HCT116 (cell line): ENCODE results near the gene LIPE. TPM values are rescaled to one million over a fixed set of nuclear protein-coding genes. Genes with fewer than 3 reads are reported as not detected.

ENCODE experiments used
- ATAC-seq: fragments of 200-7000 bp; cut with Tn5 transposase; 2 replicates; pipeline ENCODE4 v1.9.1; 2020; ENCODE audit warnings: mild to moderate bottlenecking, moderate library complexity
- BruUV-seq: library from RNA; stranded (reverse); fragments of 400-500 nt; replicated peaks from 2 replicates; lab custom pipeline; 2021; lab: Mats Ljungman, UMichigan
- CTCF ChIA-PET: fragments of 300-600 bp; sonication (Branson Sonifier 250); formaldehyde crosslinking; loops from one replicate; lab custom pipeline; 2021; ENCODE audit warnings: antibody characterized with exemption; lab: Charles Lee
- POLR2A ChIA-PET: fragments of 300-600, 350-600 bp; sonication (Branson Sonifier 250); formaldehyde crosslinking; loops from one replicate; lab custom pipeline; 2021; ENCODE audit warnings: antibody characterized with exemption; lab: Charles Lee
- RAD21 ChIA-PET, 2 experiments: fragments of 300-600 bp; sonication (Branson Sonifier 250); formaldehyde crosslinking; loops; one replicate each; lab custom pipeline; 2023; ENCODE audit warnings: low total read pairs in 2 of 2; ENCODE audit not compliant: uncharacterized antibody in 2 of 2, unreplicated experiment in 2 of 2, low non-redundant PET in 1 of 2; lab: Charles Lee
- DNase-seq: peaks from one replicate; pipeline ENCODE4 v3.0.0-alpha.2; 2010; ENCODE audit warnings: low read depth, low spot score
- H2AFZ ChIP-seq: fragments of 200-600 bp; shearing (Covaris generic), sonication (generic); 2 replicates; pipeline ENCODE4 v1.6.1; 2017; ENCODE audit warnings: low read depth, mixed run types, mixed read lengths, antibody characterized with exemption, low read length; ENCODE audit not compliant: poor library complexity, severe bottlenecking
- H3K27ac ChIP-seq: 2 replicates; pipeline ENCODE4 v1.5.1; 2012; ENCODE audit warnings: low read depth, low read length
- H3K27me3 ChIP-seq: fragments of 200-600 bp; sonication (generic); 2 replicates; pipeline ENCODE4 v1.6.1; 2016; ENCODE audit warnings: mixed run types, low read length, mixed read lengths; ENCODE audit not compliant: insufficient read depth
- H3K36me3 ChIP-seq, 2 experiments: fragments of 200-500 bp in 1 of 2; fragments of 200-600 bp in 1 of 2; sonication (Bioruptor generic) in 1 of 2; sonication (generic) in 1 of 2; 2 replicates each; pipeline versions ENCODE4 v1.5.1 to v1.6.1; 2014 to 2016; ENCODE audit warnings: low read length in 2 of 2, inconsistent platforms in 1 of 2, mixed read lengths in 1 of 2, mixed run types in 1 of 2; ENCODE audit not compliant: insufficient read depth in 2 of 2, control insufficient read depth in 1 of 2
- H3K4me1 ChIP-seq, 2 experiments: fragments of 200-600 bp in 1 of 2; sonication (generic) in 1 of 2; 2 replicates each; pipeline versions ENCODE4 v1.5.1 to v1.6.1; 2012 to 2017; ENCODE audit warnings: low read length in 2 of 2, inconsistent platforms in 1 of 2, mild to moderate bottlenecking in 1 of 2, mixed read lengths in 1 of 2, mixed run types in 1 of 2, moderate library complexity in 1 of 2; ENCODE audit not compliant: insufficient read depth in 2 of 2, control insufficient read depth in 1 of 2
- H3K4me2 ChIP-seq: fragments of 200-600 bp; sonication (generic); 2 replicates; pipeline ENCODE4 v1.6.1; 2017; ENCODE audit warnings: mixed run types, low read length, mixed read lengths
- H3K4me3 ChIP-seq, 2 experiments: fragments of 200-600 bp in 1 of 2; sonication (generic) in 1 of 2; replicated peaks in 1 of 2; 2 replicates each; pipeline ENCODE4 v1.5.1; 2011 to 2016; ENCODE audit warnings: low read length in 2 of 2, control low read depth in 1 of 2, low read depth in 1 of 2, mild to moderate bottlenecking in 1 of 2, mixed read lengths in 1 of 2, mixed run types in 1 of 2
- H3K79me2 ChIP-seq: fragments of 200-600 bp; sonication (generic); 2 replicates; pipeline ENCODE4 v1.6.1; 2017; ENCODE audit warnings: mild to moderate bottlenecking, mixed run types, low read length, moderate library complexity, mixed read lengths; ENCODE audit not compliant: insufficient read depth
- H3K9ac ChIP-seq: fragments of 200-600 bp; sonication (generic); 2 replicates; pipeline ENCODE4 v1.6.1; 2016; ENCODE audit warnings: low read length, mixed read lengths
- H3K9me2 ChIP-seq: fragments of 200-600 bp; sonication (generic), shearing (Covaris generic); 2 replicates; pipeline ENCODE4 v1.6.1; 2017; ENCODE audit warnings: mixed run types, mild to moderate bottlenecking, moderate library complexity; ENCODE audit not compliant: insufficient read depth
- H3K9me3 ChIP-seq, 2 experiments: fragments of 200-500 bp in 1 of 2; fragments of 200-600 bp in 1 of 2; sonication (Bioruptor generic) in 1 of 2; sonication (generic) in 1 of 2; 2 replicates each; pipeline ENCODE4 v1.6.1; 2014 to 2017; ENCODE audit warnings: low read length in 2 of 2, mixed read lengths in 2 of 2, inconsistent platforms in 1 of 2, low read depth in 1 of 2, mild to moderate bottlenecking in 1 of 2, mixed run types in 1 of 2, moderate library complexity in 1 of 2; ENCODE audit not compliant: control insufficient read depth in 1 of 2, insufficient read depth in 1 of 2
- H4K20me1 ChIP-seq: fragments of 200-600 bp; sonication (generic), shearing (Covaris generic); 2 replicates; pipeline ENCODE4 v1.6.1; 2017; ENCODE audit warnings: mixed run types, mild to moderate bottlenecking, moderate library complexity; ENCODE audit not compliant: insufficient read depth
- CBX3 ChIP-seq: IDR thresholded peaks from 2 replicates; pipeline ENCODE4 v1.6.1; 2012; ENCODE audit warnings: low read depth
- CEBPB ChIP-seq: IDR thresholded peaks from 2 replicates; pipeline ENCODE4 v1.6.1; 2012; ENCODE audit warnings: low read depth
- EZH2 ChIP-seq: fragments of 200-600 bp; sonication (generic); IDR thresholded peaks from 2 replicates; pipeline ENCODE4 v1.6.1; 2017; ENCODE audit warnings: antibody characterized with exemption, mixed run types
- FOSL1 ChIP-seq: IDR thresholded peaks from 2 replicates; pipeline ENCODE4 v1.6.1; 2012; ENCODE audit warnings: low read depth
- MAX ChIP-seq: IDR thresholded peaks from 2 replicates; pipeline ENCODE4 v1.6.1; 2012
- POLR2A ChIP-seq: IDR thresholded peaks from 2 replicates; pipeline ENCODE4 v1.7.0; 2011; ENCODE audit warnings: borderline replicate concordance; ENCODE audit not compliant: insufficient read depth, insufficient read length; ENCODE audit errors: extremely low read depth
- RAD21 ChIP-seq: IDR thresholded peaks from 2 replicates; pipeline ENCODE4 v1.6.1; 2012; ENCODE audit warnings: low read depth, mild to moderate bottlenecking
- SIN3A ChIP-seq: IDR thresholded peaks from 2 replicates; pipeline ENCODE4 v1.6.1; 2012; ENCODE audit warnings: low read depth
- SP1 ChIP-seq: IDR thresholded peaks from 2 replicates; pipeline ENCODE4 v1.6.1; 2012; ENCODE audit warnings: low read depth
- SRF ChIP-seq: IDR thresholded peaks from 2 replicates; pipeline ENCODE4 v1.6.1; 2012; ENCODE audit warnings: low read depth
- YY1 ChIP-seq: IDR thresholded peaks from 2 replicates; pipeline ENCODE4 v1.6.1; 2011; ENCODE audit warnings: low read length, low read depth, moderate library complexity, mild to moderate bottlenecking; ENCODE audit not compliant: insufficient replicate concordance; ENCODE audit errors: extremely low read depth
- intact Hi-C: fragments of 100-400 bp; cut with micrococcal nuclease; formaldehyde crosslinking; loops from 2 replicates; pipeline ENCODE4 v1.10.0; 2022
- total RNA-seq: library from RNA; stranded (reverse); gene quantifications from one replicate; pipeline ENCODE4 v1.2.1, GENCODE V29; 2021; ENCODE audit not compliant: unreplicated experiment
- TF ChIP-seq, protein P1 (sequence below): IDR thresholded peaks from 2 replicates; pipeline ENCODE4 v1.6.1; 2012
- TF ChIP-seq, protein P2 (sequence below), 3 experiments: fragments of 200-600 bp in 1 of 3; sonication (generic) in 1 of 3; IDR thresholded peaks in 2 of 3; conservative IDR thresholded peaks in 1 of 3; 2 replicates each; pipeline ENCODE4 v1.5.1; 2012 to 2017; ENCODE audit warnings: low read depth in 2 of 3, low read length in 2 of 3, antibody characterized with exemption in 1 of 3, borderline replicate concordance in 1 of 3, control low read depth in 1 of 3, mild to moderate bottlenecking in 1 of 3, mixed read lengths in 1 of 3, mixed run types in 1 of 3, moderate library complexity in 1 of 3; ENCODE audit not compliant: insufficient read depth in 1 of 3

LIPE gene
- total RNA-seq, 1 experiment from 2014 or later: 11.3 TPM

DNA sequence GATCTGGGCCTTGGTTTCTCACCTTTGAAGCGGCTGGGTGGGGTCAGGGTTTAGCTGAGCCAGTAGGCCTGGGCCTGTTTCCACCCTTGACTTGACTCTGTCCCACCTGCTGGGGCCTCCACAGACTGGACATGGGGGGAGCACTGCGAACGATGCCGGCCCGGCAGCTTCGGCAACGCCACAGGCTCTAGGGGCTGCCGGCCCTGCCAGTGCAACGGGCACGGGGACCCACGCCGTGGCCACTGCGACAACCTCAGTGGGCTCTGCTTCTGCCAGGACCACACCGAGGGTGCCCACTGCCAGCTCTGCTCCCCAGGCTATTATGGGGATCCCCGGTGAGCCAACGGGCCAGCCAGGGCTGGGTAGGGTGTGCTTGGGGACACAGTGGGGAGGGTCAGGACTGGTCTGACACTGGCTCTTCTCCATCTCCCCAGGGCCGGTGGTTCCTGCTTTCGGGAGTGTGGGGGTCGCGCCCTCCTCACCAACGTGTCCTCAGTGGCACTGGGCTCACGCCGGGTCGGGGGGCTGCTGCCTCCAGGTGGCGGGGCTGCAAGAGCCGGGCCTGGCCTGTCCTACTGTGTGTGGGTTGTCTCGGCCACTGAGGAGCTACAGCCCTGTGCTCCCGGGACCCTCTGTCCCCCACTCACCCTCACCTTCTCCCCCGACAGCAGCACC lies 73.7 kb downstream of the LIPE start:
- Histone ChIP-seq H3K9me3 (no peaks in the 10 kb centered on the region), H3K4me1 (no peaks in the 10 kb centered on the region), H2AFZ (no peak overlapping the region), H3K9me2 (no peaks in the 10 kb centered on the region), H3K27me3 (no peaks in the 10 kb centered on the region), H4K20me1 (no peaks in the 10 kb centered on the region), H3K27ac (no peak overlapping the region), H3K4me2 (no peak overlapping the region), H3K4me3 (no peak overlapping the region), H3K9ac (no peak overlapping the region), H3K36me3 (no peaks in the 10 kb centered on the region; a peak in 1 of 4 replicates), H3K79me2 (no peaks in the 10 kb centered on the region)
- no peak for TF ChIP-seq SIN3A
- ATAC-seq: no peak
- ChIA-PET POLR2A (no interaction called here), CTCF (no interaction called here), RAD21 (no interaction called here)
- no peak for DNase-seq
- intact Hi-C loops: no loop called here
- BruUV-seq: no TSS peak

DNA sequence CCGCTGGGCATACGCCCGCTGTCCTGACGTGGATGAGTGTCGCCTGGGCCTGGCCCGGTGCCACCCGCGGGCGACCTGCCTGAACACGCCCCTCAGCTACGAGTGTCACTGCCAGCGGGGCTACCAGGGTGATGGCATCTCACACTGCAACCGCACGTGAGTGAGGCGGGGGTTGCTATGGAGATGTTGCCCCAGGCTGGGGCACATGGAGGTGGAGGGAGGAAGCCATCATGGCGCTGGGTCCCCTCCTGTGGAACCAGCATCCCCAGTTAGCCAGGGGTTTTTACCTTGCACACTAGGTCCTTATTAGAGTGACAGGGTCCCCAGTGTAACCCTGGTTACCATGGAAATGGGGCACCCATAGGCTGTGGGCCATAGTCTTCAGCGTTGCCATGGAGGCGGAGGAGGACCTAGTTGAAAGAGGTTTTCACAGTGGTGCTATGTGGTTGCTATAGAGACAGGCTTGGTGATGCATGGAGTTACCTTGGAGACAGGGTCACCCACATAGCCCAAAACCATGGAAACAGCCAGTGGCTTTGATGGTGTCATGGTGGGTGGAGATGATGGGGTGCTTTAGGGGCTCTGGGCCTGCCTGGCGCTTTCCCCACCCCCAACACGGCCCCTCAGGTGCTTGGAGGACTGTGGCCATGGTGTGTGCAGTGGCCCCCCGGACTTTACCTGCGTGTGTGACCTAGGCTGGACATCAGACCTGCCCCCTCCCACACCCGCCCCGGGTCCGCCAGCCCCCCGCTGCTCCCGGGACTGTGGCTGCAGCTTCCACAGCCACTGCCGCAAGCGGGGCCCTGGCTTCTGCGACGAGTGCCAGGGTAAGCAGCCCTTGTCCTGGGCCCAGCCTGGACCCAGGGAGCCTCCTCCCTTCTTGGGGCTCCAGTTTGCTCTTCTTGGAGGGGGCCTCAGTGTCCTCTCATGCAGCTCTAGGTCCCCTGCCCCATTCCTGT lies 74.6 kb downstream of the LIPE start:
- no peak for TF ChIP-seq SRF
- TF ChIP-seq, protein P1, sequence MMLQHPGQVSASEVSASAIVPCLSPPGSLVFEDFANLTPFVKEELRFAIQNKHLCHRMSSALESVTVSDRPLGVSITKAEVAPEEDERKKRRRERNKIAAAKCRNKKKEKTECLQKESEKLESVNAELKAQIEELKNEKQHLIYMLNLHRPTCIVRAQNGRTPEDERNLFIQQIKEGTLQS: no peak
- TF ChIP-seq SP1: no peak
- no peak for TF ChIP-seq FOSL1
- no peak for TF ChIP-seq MAX
- TF ChIP-seq, protein P2, sequence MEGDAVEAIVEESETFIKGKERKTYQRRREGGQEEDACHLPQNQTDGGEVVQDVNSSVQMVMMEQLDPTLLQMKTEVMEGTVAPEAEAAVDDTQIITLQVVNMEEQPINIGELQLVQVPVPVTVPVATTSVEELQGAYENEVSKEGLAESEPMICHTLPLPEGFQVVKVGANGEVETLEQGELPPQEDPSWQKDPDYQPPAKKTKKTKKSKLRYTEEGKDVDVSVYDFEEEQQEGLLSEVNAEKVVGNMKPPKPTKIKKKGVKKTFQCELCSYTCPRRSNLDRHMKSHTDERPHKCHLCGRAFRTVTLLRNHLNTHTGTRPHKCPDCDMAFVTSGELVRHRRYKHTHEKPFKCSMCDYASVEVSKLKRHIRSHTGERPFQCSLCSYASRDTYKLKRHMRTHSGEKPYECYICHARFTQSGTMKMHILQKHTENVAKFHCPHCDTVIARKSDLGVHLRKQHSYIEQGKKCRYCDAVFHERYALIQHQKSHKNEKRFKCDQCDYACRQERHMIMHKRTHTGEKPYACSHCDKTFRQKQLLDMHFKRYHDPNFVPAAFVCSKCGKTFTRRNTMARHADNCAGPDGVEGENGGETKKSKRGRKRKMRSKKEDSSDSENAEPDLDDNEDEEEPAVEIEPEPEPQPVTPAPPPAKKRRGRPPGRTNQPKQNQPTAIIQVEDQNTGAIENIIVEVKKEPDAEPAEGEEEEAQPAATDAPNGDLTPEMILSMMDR (IDR thresholded peaks at IDR 0.05 in 2 of 3, conservative IDR thresholded peaks at IDR 0.05 in 1 of 3; ENCODE audit: borderline replicate concordance in 1 of 3, insufficient read depth in 1 of 3, low read depth in 2 of 3, low read length in 2 of 3): no peak
- no peak for TF ChIP-seq CBX3
- TF ChIP-seq RAD21: no peak
- no peak for TF ChIP-seq EZH2
- TF ChIP-seq YY1: no peak
- TF ChIP-seq CEBPB: no peak
- TF ChIP-seq POLR2A: no peak
- Histone ChIP-seq H3K4me2 (no peak overlapping the region), H3K9ac (no peak overlapping the region), H3K36me3 (no peaks in the 10 kb centered on the region; a peak in 1 of 4 replicates), H3K4me3 (no peak overlapping the region), H3K9me2 (no peaks in the 10 kb centered on the region), H3K9me3 (no peaks in the 10 kb centered on the region), H4K20me1 (no peaks in the 10 kb centered on the region), H3K27ac (no peak overlapping the region), H2AFZ (no peak overlapping the region), H3K27me3 (no peaks in the 10 kb centered on the region), H3K4me1 (no peaks in the 10 kb centered on the region), H3K79me2 (no peaks in the 10 kb centered on the region)
- ATAC-seq (no peak), DNase-seq (no peak)
- RAD21 ChIA-PET: no interaction called here
- CTCF ChIA-PET: no interaction called here
- intact Hi-C loops: no loop called here
- POLR2A ChIA-PET: no interaction called here
- BruUV-seq: no TSS peak
